HG02642 (cell line): ENCODE data around the gene OAF.
A peak's percentile ranks its signal among the peaks of the same experiment; 100 is the strongest.
"Not testable (repeated sequence)": the region's sequence is repeated elsewhere in the genome, so short reads cannot be mapped to it uniquely, and the experiment has no call there.

Experiments
- ATAC-seq: cut with Tn5 transposase; IDR thresholded peaks from one replicate; pipeline ENCODE4 v1.9.1; 2021; ENCODE audit warnings: mild to moderate bottlenecking; ENCODE audit not compliant: unreplicated experiment, poor library complexity

Gene OAF

GRCh38 chr11:120236169-120237107, 25.6 kb downstream of the OAF start:
- ATAC-seq: no peak

- no peak for ATAC-seq
Observed at GRCh38 chr11:120238968-120239620, 28.3 kb downstream of the OAF start.

- no peak for ATAC-seq
Observed at GRCh38 chr11:120239713-120240640, 29.1 kb downstream of the OAF start, which contains the start of gene POU2F3. Gene POU2F3 (plus strand): TSS chr11:120240140. CDS start chr11:120240344, 204 bp downstream.

GRCh38 chr11:120240866-120241265, 30.0 kb downstream of the OAF start:
- ATAC-seq: no peak

- ATAC-seq: no peak
Observed at GRCh38 chr11:120241277-120241676, 30.4 kb downstream of the OAF start.

- ATAC-seq: no peak
Observed at GRCh38 chr11:120243221-120243620, 32.4 kb downstream of the OAF start.

GRCh38 chr11:120244476-120245365, 33.9 kb downstream of the OAF start:
- ATAC-seq: no peak

- no peak for ATAC-seq
Observed at GRCh38 chr11:120245434-120245833, 34.6 kb downstream of the OAF start.

GRCh38 chr11:120248551-120249278, 37.9 kb downstream of the OAF start:
- ATAC-seq: peak; percentile 65

- no peak for ATAC-seq
Observed at GRCh38 chr11:120249279-120250262, 38.7 kb downstream of the OAF start.

GRCh38 chr11:120253377-120253776, 42.5 kb downstream of the OAF start:
- ATAC-seq: not testable (repeated sequence)

GRCh38 chr11:120254788-120255518, 44.1 kb downstream of the OAF start:
- no peak for ATAC-seq

GRCh38 chr11:120255519-120255866, 44.7 kb downstream of the OAF start:
- no peak for ATAC-seq

- ATAC-seq: no peak
Observed at GRCh38 chr11:120256178-120256577, 45.3 kb downstream of the OAF start.

GRCh38 chr11:120256779-120257178, 45.9 kb downstream of the OAF start:
- ATAC-seq: no peak

- ATAC-seq: no peak
Observed at GRCh38 chr11:120257346-120257745, 46.5 kb downstream of the OAF start.

GRCh38 chr11:120258661-120259060, 47.8 kb downstream of the OAF start:
- no peak for ATAC-seq
